HG03039 (cell line): ENCODE results near the gene NR2C2.

Experiments
- ATAC-seq: cut with Tn5 transposase; IDR thresholded peaks from one replicate; pipeline ENCODE4 v1.9.1; 2021; ENCODE audit warnings: mild to moderate bottlenecking, moderate library complexity; ENCODE audit not compliant: unreplicated experiment

The NR2C2 gene

DNA sequence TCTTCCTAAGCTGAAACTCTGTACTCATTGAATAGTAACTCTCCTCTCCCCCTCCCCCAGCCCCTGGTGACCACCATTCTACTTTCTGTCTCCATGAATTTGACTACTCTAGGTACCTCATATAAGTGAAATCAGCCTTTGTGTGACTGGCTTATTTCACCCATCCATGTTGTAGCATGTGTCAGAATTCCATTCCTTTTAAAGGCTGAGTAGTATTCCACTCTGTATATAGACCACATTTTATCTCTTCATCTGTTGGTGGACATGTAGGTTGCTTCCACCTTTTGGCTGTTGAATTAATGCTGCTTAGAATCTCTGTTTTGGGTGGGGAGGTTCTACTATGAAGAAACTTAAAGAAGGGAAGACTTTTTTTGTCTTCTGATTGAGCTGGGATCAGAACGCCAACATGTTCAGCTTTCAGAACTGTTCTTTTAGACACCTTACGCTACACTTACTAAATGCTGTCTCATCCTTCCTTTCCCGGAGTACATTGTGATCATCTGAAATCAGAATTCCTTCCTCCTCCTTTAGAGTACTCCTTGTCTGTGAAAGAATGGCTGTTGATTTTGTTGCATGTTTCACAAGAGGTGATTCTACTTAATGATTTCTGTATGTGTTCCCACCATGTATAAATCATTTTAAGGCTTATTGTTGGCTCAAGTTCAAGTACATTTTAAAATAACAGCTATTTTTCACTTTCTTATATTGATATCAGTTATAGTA is 67.4 kb downstream of the NR2C2 start:
- ATAC-seq = no peak

DNA sequence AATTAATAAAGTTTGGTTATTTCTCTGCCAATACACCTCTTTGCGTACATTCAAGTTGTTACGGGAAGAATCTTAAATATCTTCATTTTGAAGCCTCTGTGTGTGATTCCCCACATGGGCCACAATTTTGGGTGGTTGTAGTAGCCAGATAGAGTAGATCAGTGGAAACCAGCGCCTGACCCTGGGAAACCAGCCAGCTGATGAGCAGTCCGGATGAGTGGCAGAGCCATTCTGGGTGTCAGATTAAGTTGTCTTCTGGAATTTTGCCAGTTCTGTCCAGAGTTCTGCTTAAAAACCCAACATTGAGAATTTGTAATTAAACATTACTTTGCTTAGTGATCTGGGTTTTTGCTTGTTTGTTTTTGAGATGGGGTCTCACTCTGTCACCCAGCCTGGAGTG is 68.1 kb downstream of the NR2C2 start:
- ATAC-seq = no peak

DNA sequence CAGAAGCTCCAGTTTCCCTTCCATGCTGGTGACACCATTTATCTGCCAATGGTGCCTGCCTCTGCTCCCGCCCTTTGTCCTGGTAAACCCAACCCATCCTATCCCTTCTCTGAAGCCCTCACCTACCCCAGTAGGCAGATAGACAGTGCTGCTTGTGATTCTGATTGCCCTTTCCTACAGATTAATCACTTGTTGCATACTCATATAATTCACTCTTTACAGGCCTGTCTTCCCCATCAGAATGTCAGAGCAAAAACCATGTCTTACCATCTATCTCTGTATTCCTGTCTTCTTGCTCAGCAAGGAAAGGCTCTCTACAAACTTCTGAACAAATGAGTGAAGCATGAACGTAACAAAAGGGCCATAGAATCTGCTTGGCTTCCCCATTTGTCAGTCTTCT is 69.8 kb downstream of the NR2C2 start:
- no peak for ATAC-seq

DNA sequence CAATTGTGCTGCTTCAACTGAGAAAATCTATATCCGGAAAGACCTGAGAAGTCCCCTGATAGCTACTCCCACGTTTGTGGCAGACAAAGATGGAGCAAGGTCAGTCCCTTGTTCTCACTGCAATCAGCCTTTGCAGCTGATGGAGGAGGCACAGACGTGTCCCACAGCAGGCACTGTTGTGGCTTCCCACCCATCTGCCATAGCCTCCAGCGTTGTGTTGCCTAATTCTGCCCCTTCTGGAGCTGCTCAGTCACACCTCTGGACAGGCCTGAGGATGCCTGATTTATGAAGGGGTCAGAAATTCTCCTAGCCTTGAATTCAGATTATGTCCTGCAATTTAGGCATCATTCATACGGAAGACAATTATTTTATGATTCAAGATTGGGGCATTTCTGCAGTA is 75.9 kb downstream of the NR2C2 start:
- ATAC-seq = no peak

DNA sequence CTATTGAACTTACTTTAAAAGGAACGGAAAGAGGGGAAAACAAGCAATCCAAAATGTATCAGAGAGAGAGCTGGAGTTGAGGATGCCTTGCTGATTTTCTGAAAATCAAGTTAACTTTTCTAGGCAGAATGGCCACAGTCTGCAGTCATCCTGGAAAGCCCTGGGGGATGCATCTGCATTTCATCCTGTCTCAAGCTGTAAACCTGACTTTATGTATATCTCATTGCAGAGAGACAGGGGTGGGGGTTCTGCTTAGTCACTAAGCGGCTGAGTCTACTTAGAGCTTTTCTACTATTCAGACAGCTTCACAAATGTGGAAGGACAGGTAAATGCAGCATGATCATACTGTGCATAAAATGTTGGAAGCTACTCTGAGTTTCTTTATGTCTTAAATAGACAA is 76.3 kb downstream of the NR2C2 start:
- ATAC-seq = no peak

DNA sequence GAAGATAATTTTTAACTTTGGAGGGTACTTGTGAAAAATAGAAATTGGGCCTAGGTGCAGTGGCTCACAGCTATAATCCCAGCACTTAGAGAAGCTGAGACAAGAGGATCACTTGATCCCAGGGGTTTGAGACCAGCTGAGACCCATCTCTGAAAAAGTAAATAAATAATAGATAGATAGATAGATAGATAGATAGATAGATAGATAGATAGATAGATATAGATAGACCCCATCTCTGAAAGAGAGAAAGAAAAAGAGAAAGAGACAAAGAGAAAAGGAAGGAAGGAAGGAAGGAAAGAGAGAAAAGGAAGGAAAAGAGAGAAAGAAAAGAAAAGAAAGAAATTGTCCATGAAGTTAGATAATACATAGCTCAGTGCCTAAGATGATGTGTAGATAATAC is 82.2 kb downstream of the NR2C2 start:
- no peak for ATAC-seq

DNA sequence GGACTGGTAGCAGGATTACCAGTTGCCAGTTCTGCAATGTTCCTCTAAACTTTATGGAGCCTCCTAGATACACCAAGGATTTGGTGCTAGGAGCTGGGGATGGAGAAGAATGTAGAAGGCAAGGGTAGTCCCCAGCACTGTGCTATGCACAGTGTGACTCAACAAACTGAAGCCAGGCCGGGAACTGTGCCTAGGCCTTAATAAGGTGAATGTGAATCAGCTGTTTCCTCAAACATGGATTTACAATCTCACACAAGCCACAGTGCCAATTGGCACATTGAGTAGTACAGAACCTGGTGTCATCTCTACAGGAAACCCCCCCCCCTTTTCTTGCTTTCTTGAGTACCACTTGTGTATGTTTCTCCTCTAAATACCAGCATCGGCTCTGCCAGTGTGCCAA is 85.3 kb downstream of the NR2C2 start:
- no peak for ATAC-seq

DNA sequence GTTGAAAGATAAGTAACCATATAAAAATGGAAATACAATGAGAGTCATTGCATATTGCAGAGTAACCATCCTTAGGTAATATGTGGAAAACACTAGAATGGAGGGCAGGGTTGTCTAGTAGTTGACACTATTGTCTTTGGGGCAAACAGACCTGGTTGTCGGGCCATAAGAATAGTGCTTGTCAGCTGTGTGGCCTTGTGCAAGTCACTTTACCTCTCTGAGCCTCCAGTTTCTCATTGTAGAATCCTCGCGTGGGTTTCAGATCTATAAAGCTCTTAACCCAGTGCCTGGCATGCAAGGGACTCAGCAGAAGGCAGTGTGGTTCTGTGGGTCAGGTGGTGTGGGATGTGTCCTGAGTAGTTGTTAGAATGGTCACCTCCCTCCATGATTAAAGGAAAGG is 85.7 kb downstream of the NR2C2 start:
- no peak for ATAC-seq

DNA sequence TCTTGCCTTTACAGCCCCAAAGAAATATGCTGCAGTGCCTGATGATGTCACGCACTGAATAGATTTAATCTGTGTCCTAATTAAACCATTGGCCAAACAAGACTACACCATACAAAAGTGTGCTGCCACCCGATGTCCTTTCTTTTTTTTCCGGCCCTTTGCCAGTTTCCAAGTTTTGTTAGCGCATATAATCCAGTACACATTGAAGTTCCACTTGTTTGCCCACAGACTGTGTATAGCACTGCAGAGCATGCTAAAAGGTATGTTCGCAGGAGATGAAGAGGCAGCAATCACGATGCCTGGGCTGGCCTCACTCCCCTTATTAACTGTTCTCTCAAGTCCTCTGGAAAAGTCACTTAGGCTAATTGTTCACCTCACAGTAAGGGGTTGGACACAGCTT is 90.9 kb downstream of the NR2C2 start:
- no peak for ATAC-seq

DNA sequence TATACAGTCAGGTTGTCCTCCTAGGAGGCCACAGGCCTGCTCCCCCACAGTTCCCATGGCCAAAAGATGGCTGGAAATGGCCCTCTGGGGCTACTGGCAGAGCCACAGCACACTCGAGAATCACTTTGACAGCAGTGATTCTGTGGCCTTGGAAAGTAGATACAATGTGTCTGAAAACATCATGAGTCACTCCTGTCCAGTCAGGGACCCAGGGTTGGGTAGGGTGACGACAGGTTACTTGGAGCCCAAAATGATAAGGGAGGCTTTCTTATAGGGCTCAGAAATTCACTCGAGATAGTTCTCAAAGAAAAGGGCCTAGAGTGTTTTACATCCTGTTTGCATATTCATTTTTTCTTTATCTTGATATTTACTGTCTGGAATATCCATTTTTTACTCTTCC is 93.5 kb downstream of the NR2C2 start:
- ATAC-seq = no peak

DNA sequence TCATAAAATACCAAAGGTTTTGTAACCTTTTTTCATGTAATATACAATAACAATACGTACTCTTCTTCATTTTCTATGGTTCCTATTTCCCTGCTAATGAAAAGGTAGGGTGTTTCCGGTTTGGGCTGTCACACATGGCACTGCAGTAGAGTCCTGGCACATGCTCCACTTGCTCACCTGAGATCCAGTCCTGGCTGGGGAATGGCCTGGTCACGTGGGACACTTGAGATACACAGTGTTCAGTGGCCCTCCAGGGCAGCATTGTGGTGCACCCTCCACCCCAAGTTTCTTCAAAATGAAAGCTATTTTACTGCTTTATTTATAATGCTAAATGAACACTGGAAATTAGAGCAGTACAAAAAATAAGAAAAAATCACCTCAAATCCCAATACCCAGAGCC is 94.6 kb downstream of the NR2C2 start:
- ATAC-seq = no peak

DNA sequence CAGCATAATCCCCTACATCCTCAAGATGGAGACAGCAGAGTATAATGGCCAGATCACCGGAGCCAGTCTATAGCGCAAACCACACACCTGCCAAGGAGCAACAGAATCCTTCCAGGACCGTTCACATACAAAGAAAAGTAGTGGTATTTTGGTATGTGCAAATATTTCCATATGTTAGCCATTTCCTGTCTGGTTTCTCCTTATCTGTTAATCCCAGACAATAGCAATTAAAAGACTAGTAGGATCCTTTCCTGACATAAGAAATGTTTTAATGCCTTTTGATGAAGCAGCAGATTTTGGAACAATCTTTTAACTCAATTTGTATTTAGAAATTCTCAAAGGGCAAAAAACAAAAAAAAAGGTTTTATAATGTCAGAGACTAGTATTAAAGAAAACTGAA is 95.6 kb downstream of the NR2C2 start:
- no peak for ATAC-seq

DNA sequence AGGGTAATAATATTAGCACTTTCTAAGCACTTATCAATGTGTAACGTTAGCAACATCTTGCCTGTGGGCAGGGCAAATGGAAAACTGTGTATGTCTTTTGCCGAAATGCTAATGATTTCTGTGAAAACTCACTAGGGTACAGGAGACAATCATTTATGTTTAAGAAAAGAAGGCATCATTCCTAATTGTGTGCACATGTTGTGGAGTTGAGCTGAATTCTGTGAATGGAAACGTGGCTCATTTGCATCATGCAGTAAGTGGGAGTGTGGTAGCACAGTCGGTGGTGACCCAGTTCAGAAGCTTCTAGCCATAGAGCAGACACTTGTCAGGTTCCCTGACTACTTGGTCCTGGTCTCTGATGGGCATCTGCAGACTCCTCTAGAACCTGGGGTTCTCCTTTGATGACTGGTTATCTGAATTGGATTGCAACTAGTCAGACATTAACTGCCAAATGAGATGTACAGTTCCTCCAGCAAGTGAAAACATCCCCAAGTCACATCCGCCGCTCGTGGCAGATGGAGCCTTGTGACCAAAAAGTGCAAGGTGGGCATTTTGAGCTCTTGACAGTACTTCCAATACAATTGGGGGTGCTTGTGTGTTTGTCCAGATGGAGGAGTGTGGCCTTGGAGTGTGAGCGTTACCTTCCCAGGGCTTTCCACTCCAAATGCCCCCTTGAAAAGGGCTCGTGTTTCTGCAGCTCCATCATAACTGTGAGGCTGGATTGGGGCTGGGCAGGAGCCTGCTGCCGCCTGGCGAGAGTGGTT is 96.2 kb downstream of the NR2C2 start:
- no peak for ATAC-seq

DNA sequence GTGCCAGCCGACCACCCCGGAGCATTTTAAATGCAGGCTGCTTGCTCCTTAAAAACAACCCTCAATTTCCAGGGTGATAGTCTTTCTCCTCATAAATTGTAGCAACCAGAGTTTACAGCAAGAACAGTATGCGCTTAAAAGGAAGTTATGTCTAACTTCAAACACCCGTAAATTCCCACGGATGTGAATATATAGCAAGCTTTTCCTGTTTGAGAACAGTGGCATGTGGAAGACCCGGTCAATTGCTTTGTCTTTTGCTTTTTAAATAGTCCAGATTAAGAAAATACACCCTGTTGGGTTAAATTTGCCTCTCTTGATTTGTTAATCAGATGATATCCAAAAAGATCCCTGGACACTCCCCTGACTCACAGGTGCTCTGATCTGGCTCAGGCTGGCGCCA is 96.9 kb downstream of the NR2C2 start:
- no peak for ATAC-seq

DNA sequence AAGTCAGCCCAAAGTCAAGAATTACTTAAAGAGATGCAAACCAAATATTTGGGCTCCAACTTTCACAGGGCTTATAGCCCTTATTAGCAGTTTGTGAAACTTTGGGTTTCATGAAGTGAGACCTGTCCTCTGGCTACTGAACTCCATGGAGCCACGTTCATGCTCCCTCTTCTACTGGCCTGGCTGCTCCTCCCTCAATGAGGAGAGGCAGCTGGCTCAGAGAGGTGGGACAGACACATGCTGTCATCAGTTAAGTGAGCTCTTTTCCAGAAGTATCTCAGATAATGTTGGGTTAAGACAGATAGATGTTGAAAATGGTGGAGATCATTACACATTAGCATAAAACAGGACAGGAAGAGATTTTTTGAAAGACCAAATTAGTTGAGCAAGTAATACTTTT is 98.3 kb downstream of the NR2C2 start:
- no peak for ATAC-seq

DNA sequence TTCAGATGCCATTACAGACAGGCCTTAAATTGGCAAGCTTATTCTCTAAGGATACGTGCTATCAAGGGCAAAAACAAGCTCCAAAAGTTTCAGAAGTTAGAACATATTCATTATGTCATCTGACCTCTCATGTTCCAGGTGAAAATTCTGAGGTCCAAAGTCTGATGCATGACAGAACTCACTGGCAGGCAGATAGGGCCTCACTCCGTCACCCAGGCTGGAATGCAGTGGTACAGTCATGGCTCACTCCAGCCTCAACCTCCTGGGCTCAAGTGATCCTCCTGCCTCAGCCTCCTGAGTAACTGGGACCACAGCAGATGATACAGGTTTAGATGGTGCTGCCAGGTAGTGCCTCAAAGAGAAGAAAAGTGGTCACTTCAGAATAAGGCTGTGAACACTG is 102.2 kb downstream of the NR2C2 start:
- ATAC-seq = no peak

DNA sequence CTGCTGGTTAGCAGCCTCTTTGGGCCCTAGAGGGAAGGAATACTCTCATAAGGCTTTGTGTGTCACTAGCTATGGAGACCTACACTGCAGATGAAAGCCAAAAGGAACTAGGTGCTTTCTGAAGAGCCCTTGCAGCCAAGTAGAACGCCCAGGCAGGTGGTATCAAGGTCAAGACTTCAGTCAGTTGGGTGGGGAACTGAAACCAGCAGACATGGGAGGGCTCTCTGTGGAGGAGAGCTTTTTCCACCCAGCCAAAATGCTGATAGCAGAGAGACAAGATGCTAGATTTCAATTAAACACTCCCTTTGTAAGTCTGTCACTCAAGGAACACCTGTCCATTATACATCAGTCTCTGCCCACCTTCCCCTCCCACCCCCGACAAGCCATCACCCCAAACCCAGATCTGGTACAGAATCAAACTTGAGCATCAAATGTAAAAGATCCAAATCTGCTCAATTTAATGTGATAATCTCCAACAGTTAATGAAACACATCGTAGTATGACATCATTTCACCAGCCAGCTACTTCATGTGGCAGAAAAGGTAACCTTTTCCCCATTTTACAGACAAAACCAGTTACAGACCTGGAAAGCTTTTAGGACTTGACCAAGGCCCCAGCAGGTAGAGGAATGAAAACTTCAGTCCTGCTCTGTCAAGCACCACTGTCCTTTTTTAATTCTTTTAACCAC is 103.2 kb downstream of the NR2C2 start:
- ATAC-seq = peak; percentile 66

DNA sequence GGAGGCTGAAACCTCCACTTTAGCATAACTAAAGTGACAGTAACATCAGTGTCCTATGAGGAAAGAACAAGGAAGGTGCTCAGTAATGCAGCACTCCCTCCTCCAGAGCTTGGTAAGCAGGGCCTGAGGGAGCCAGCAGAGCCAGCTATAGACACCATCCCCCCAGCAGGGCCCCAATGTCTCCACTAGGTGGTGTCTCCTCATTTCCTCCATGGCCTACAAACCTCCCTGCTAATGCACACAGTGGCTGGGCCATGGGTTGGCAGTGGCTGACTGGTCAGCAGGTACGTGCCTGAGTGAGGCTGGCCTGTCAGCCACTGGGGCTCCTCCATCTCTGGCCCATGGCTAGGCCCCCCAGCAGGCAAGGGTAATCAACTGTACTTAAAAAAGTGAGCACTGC is 104.1 kb downstream of the NR2C2 start:
- ATAC-seq = peak; percentile 54

DNA sequence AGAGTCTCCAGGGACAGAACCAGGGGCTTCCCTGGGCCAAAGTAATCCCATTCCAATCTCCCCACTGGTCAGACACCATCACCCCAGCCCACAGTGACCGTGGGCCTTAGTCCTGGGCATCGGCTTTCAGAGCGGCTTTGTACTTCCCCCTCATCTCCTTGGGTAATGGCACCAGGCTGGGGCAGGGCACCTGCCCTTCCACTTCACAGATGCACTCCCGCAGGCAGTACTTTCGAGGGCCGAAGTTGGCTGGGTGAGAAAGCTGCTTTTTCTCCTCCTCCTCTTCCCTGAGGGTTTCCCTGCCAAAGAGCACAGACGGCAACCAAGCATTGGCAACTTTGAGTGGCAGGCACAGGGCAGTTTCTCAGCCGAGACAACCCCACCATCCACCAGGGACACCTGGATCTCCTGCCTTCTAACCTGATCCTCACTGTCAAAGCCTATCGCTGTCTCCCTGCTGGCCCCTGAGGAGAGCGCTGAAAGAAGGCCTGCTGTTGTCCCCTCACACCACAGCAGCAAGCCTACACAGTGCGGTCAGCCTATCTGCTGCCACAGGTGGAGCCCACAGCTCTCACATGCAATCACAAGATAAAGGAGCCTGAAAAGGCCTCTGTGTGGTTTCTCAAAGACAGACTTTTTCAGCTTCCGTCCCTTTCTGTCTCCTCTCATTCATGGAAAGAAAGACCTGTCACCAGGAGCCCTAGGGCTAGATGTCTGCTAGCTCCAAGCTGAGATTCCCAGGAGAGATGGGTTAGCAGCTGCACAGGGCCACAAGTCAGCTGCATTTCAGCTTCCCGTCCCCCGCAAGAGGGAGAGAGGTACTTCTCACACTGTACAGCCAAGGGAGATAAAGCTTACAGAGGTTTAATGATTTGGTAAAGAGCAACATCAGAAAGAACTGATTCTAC is 105.2 kb downstream of the NR2C2 start:
- ATAC-seq = no peak

DNA sequence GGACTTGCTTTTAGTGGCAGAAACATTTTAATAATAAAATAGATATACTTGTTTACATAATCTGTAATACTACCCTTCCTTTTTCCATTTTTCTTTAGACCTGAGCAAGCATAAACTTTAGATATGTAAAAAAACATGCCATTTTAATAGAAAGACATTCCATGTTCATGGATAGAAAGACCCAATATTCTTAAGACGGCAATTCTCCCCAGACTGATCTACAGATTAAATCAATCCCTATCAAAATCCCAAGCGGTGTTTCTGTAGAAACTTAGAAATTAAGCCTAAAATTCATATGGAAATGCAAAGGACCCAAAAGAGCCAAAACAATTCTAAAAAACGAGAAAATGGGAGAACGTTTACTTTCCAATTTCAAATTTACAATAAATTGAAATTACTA is 106.2 kb downstream of the NR2C2 start:
- no peak for ATAC-seq

DNA sequence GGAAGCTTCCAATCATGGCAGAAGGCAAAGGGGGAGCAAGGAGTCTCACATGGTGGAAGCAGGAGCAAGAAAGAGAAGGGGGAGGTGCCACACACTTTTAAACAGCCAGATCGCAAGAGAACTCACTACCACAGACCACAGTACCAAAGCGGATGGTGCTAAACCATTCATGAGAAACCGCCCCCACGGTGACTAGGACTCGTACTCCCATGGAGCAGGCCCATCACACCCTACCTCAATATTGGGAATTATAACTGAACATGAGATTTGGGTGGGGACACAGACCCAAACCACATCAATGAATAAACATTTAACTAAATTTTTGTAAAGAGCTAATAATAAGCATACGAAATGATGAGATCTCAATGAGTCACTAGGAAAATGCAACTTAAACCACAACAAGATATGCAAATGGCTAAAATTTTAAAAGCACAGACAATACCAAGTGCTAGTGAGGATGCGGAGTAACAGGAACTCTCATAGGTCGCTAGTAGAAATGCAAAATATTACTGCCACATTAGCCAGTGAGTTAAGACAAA is 107.7 kb downstream of the NR2C2 start:
- ATAC-seq = peak; percentile 45
